MM.1S (cell line): ENCODE measurements around the gene PRKCA.

Experiments used
- DNase-seq: peaks from one replicate; pipeline ENCODE4 v3.0.0-alpha.2; 2015
- H2AFZ ChIP-seq: fragments of 300-600 bp; sonication (generic); 2 replicates; pipeline ENCODE4 v1.6.0; 2016; ENCODE audit warnings: antibody characterized with exemption, low read length
- H3F3A ChIP-seq: fragments of 300-600 bp; sonication (generic); 2 replicates; pipeline ENCODE4 v1.6.1; 2016; ENCODE audit warnings: mild to moderate bottlenecking, antibody characterized with exemption, low read length, moderate library complexity, mixed read lengths; ENCODE audit not compliant: insufficient read depth
- H3K27ac ChIP-seq: fragments of 300-600 bp; sonication (generic); 2 replicates; pipeline ENCODE4 v1.5.1; 2016; ENCODE audit warnings: mild to moderate bottlenecking, low read length
- H3K27me3 ChIP-seq: fragments of 300-600 bp; sonication (generic); replicated peaks from 2 replicates; pipeline ENCODE4 v1.6.0; 2016; ENCODE audit warnings: low read length; ENCODE audit not compliant: insufficient read depth
- H3K36me3 ChIP-seq: fragments of 300-600 bp; sonication (generic); replicated peaks from 2 replicates; pipeline ENCODE4 v1.6.1; 2016; ENCODE audit warnings: mild to moderate bottlenecking, low read length, mixed read lengths; ENCODE audit not compliant: insufficient read depth
- H3K4me1 ChIP-seq: fragments of 300-600 bp; sonication (generic); 2 replicates; pipeline ENCODE4 v1.6.1; 2016; ENCODE audit warnings: low read length, mixed read lengths
- H3K4me2 ChIP-seq: fragments of 300-600 bp; sonication (generic); 2 replicates; pipeline ENCODE4 v1.6.0; 2016; ENCODE audit warnings: low read depth, low read length
- H3K4me3 ChIP-seq: fragments of 300-600 bp; sonication (generic); 2 replicates; pipeline ENCODE4 v1.5.1; 2016; ENCODE audit warnings: low read length, mixed read lengths
- H3K79me2 ChIP-seq: fragments of 300-600 bp; sonication (generic); 2 replicates; pipeline ENCODE4 v1.6.1; 2016; ENCODE audit warnings: mixed run types, low read length, mixed read lengths
- H3K9ac ChIP-seq: fragments of 300-600 bp; sonication (generic); 2 replicates; pipeline ENCODE4 v1.6.1; 2016; ENCODE audit warnings: low read length, mixed read lengths
- H3K9me2 ChIP-seq: fragments of 300-600 bp; sonication (generic); replicated peaks from 2 replicates; pipeline ENCODE4 v1.6.1; 2016; ENCODE audit warnings: mild to moderate bottlenecking, low read length, mixed read lengths; ENCODE audit not compliant: insufficient read depth
- H3K9me3 ChIP-seq: fragments of 300-600 bp; sonication (generic); replicated peaks from 2 replicates; pipeline ENCODE4 v1.6.1; 2016; ENCODE audit warnings: mild to moderate bottlenecking, low read length, mixed read lengths; ENCODE audit not compliant: insufficient read depth
- H4K20me1 ChIP-seq: fragments of 300-600 bp; sonication (generic); 2 replicates; pipeline ENCODE4 v1.6.1; 2016; ENCODE audit warnings: mild to moderate bottlenecking, low read length, moderate library complexity, mixed read lengths; ENCODE audit not compliant: insufficient read depth
- EZH2 ChIP-seq: fragments of 300-600 bp; sonication (generic); optimal IDR thresholded peaks from 2 replicates; pipeline ENCODE3; 2017; ENCODE audit warnings: low read depth, mild to moderate bottlenecking, antibody characterized with exemption, low read length, mixed read lengths
- EZH2phosphoT487 ChIP-seq: fragments of 300-600 bp; sonication (generic); IDR thresholded peaks from 2 replicates; pipeline ENCODE4 v1.6.1; 2018; ENCODE audit warnings: antibody characterized with exemption, low read length
- TF ChIP-seq, protein P1 (sequence below): fragments of 300-600 bp; sonication (generic); IDR thresholded peaks from 2 replicates; pipeline ENCODE4 v1.5.1; 2016; ENCODE audit warnings: antibody characterized with exemption, low read length, mixed read lengths

PRKCA gene

DNA sequence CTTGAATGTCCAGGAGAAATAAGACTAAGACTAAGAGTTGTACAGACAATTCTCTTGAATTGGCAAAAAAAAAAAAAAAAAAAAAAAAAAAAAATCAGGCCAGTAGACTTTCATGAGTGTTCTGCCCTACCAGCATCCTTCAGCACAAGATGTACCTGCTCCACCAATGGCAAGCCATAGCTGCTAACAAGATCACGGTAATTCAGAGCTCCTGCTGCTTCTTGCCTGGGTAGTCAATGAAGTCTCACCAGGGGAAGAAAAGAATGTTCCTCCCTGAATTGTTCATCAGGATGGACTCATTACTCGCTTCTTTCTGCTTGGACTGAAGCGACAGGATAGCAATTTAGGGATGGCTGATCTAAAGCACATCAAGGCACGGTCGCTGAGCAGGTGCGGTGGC is 42.1 kb upstream of the PRKCA start:
- TF ChIP-seq, protein P1, sequence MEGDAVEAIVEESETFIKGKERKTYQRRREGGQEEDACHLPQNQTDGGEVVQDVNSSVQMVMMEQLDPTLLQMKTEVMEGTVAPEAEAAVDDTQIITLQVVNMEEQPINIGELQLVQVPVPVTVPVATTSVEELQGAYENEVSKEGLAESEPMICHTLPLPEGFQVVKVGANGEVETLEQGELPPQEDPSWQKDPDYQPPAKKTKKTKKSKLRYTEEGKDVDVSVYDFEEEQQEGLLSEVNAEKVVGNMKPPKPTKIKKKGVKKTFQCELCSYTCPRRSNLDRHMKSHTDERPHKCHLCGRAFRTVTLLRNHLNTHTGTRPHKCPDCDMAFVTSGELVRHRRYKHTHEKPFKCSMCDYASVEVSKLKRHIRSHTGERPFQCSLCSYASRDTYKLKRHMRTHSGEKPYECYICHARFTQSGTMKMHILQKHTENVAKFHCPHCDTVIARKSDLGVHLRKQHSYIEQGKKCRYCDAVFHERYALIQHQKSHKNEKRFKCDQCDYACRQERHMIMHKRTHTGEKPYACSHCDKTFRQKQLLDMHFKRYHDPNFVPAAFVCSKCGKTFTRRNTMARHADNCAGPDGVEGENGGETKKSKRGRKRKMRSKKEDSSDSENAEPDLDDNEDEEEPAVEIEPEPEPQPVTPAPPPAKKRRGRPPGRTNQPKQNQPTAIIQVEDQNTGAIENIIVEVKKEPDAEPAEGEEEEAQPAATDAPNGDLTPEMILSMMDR = no peak
- TF ChIP-seq EZH2phosphoT487 (no peak), EZH2 (no peak)
- no peaks in the 10 kb centered on the region for H3K36me3 ChIP-seq
- no peak for DNase-seq
- H3K27ac ChIP-seq = no peak overlapping the region
- no peaks in the 10 kb centered on the region for H3F3A ChIP-seq
- H3K4me1 ChIP-seq = no peaks in the 10 kb centered on the region
- no peaks in the 10 kb centered on the region for H3K9me2 ChIP-seq
- H3K4me2 ChIP-seq = no peak overlapping the region
- H3K79me2 ChIP-seq = no peaks in the 10 kb centered on the region
- H4K20me1 ChIP-seq = no peaks in the 10 kb centered on the region
- H2AFZ ChIP-seq = no peak overlapping the region
- no peak overlapping the region for H3K9ac ChIP-seq
- no peaks in the 10 kb centered on the region for H3K9me3 ChIP-seq
- no peak overlapping the region for H3K4me3 ChIP-seq
- H3K27me3 ChIP-seq = no peaks in the 10 kb centered on the region

DNA sequence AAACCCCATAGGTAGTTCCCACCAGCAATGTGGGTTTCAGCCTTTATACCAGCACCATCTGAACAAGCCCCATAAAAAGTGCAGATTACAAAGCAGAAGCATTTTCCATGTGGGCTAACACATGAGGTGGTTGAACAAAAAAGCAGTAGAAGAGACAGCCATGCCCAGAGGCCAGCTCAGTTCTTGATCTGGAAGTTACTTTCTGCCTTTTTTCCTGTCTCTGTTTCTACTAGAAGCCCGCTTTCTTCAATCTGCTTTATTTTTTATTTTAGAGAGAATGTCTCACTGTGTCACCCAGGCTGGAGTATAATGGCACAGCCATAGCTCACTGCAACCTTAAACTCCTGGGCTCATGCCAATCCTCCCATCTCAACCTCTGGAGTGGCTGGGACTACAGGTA is 41.7 kb upstream of the PRKCA start:
- Histone ChIP-seq H3K9me3 (no peaks in the 10 kb centered on the region), H3K4me2 (no peak overlapping the region), H3K79me2 (no peaks in the 10 kb centered on the region), H3K9me2 (no peaks in the 10 kb centered on the region), H3K4me1 (no peaks in the 10 kb centered on the region), H3F3A (no peaks in the 10 kb centered on the region), H3K27ac (no peak overlapping the region), H3K4me3 (no peak overlapping the region), H3K9ac (no peak overlapping the region), H3K36me3 (no peaks in the 10 kb centered on the region), H3K27me3 (no peaks in the 10 kb centered on the region), H4K20me1 (no peaks in the 10 kb centered on the region), H2AFZ (no peak overlapping the region)
- no peak for TF ChIP-seq EZH2phosphoT487
- TF ChIP-seq EZH2 = no peak
- TF ChIP-seq, protein P1 = no peak
- DNase-seq = no peak

DNA sequence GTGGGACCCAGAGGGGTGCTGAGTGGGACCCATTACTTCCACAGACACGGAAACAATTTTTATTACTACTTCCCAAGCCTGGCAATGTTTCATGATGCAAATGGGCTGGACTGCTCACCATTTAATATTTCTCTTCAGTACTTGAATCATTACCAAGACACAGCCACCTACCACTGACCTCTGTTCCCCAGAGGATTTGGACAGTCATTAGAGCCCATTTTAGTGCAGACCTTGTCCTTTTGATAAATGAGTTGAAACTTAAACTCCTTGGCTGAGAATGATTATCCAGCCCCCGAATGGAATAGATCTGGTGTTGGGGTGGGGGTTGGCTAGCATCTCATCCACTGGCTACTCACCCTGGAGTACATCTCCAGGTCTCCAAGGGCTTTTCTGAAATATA is 39.6 kb upstream of the PRKCA start:
- Histone ChIP-seq H3K27me3 (no peaks in the 10 kb centered on the region), H3F3A (no peaks in the 10 kb centered on the region), H3K9ac (no peak overlapping the region), H2AFZ (no peak overlapping the region), H3K36me3 (no peaks in the 10 kb centered on the region), H3K4me3 (no peak overlapping the region), H3K9me2 (no peaks in the 10 kb centered on the region), H3K79me2 (no peaks in the 10 kb centered on the region), H3K27ac (no peak overlapping the region), H4K20me1 (no peaks in the 10 kb centered on the region), H3K4me1 (no peaks in the 10 kb centered on the region), H3K9me3 (no peaks in the 10 kb centered on the region), H3K4me2 (no peak overlapping the region)
- no peak for DNase-seq
- TF ChIP-seq, protein P1 = no peak
- TF ChIP-seq EZH2phosphoT487 (no peak), EZH2 (no peak)

DNA sequence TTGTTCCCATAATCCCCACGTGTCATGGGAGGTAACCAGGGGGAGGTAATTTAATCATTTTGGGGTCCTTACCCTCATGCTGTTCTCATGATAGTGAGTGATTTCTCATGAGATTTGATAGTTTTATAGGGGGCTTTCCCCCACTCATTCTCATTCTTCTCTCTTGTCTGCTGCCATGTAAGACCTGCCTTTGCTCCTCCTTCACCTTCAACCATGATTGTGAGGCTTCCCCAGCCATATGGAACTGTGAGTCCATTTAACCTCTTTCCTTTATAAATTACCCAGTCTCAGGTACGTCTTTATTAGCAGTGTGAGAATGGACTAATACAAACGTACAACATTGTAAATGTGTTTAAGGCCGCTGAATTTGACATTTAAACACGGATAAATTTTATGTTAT is 37.7 kb upstream of the PRKCA start:
- no peak overlapping the region for H3K4me2 ChIP-seq
- no peaks in the 10 kb centered on the region for H3K9me2 ChIP-seq
- no peak overlapping the region for H3K4me3 ChIP-seq
- H3K9me3 ChIP-seq = no peaks in the 10 kb centered on the region
- no peaks in the 10 kb centered on the region for H3K36me3 ChIP-seq
- H2AFZ ChIP-seq = no peak overlapping the region
- H3K79me2 ChIP-seq = no peaks in the 10 kb centered on the region
- no peaks in the 10 kb centered on the region for H3F3A ChIP-seq
- DNase-seq = no peak
- no peaks in the 10 kb centered on the region for H3K4me1 ChIP-seq
- H3K9ac ChIP-seq = no peak overlapping the region
- no peaks in the 10 kb centered on the region for H3K27me3 ChIP-seq
- H4K20me1 ChIP-seq = no peaks in the 10 kb centered on the region
- TF ChIP-seq, protein P1 = no peak
- TF ChIP-seq EZH2phosphoT487 (no peak), EZH2 (no peak)
- no peak overlapping the region for H3K27ac ChIP-seq
